Ovary (tissue), 3 donors: Measurements from ENCODE around the gene ZNF296.

Source experiments
- EP300 ChIP-seq: sonication (generic); formaldehyde crosslinking; IDR thresholded peaks from one replicate; pipeline ENCODE4 v1.6.1; 2017; ENCODE audit warnings: antibody characterized with exemption
- TF ChIP-seq, protein P1 (sequence below), 3 donors: fragments of 450-650 bp in 2 of 3; fragments of 200-600 bp in 1 of 3; IDR thresholded peaks; one replicate each; pipeline versions ENCODE4 v1.5.1 to v1.8.0; 2016 to 2022; ENCODE audit warnings: antibody characterized with exemption in 3 of 3, mild to moderate bottlenecking in 1 of 3
- donor health status: DM: no; HTN: no; CAD: no.

DNA sequence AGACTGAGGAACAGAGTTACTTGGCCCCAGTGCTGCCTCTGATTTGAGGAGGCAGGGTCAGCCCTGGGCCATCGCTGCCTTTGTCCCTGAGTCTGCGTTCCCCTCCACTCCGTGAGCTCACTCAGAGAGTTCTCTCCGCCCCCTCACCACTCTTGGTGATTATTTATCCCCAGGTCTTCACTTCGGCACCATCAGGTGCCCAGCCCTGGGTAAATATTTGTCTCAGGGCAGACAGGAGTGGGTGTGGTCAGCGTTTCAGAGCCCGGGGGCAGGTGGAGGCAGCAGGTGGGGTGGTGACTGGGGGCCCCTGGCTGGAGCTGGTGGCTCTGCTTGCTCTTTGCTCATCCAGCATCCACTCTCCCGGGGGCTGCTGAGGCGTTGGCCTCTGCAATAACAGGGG, 37.4 kb upstream of the ZNF296 start:
- TF ChIP-seq, protein P1, sequence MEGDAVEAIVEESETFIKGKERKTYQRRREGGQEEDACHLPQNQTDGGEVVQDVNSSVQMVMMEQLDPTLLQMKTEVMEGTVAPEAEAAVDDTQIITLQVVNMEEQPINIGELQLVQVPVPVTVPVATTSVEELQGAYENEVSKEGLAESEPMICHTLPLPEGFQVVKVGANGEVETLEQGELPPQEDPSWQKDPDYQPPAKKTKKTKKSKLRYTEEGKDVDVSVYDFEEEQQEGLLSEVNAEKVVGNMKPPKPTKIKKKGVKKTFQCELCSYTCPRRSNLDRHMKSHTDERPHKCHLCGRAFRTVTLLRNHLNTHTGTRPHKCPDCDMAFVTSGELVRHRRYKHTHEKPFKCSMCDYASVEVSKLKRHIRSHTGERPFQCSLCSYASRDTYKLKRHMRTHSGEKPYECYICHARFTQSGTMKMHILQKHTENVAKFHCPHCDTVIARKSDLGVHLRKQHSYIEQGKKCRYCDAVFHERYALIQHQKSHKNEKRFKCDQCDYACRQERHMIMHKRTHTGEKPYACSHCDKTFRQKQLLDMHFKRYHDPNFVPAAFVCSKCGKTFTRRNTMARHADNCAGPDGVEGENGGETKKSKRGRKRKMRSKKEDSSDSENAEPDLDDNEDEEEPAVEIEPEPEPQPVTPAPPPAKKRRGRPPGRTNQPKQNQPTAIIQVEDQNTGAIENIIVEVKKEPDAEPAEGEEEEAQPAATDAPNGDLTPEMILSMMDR (IDR thresholded peaks at IDR 0.05), result no peak
- no peak for TF ChIP-seq EP300
